GM12878 (cell line): ENCODE results near the gene MRGPRE. TPM values are rescaled to one million over a fixed set of nuclear protein-coding genes. Genes with fewer than 3 reads are reported as not detected.

Source experiments
- ATAC-seq: fragments of 200-7000 bp; cut with Tn5 transposase; 3 replicates; pipeline ENCODE4 v1.9.1; 2020; ENCODE audit warnings: mild to moderate bottlenecking, moderate library complexity
- BruUV-seq: library from RNA; stranded (reverse); fragments of 400-500 nt; replicated peaks from 2 replicates; lab custom pipeline; 2021; lab: Mats Ljungman, UMichigan
- CTCF ChIA-PET: fragments of 300-600 bp; sonication (Branson Sonifier 250); formaldehyde crosslinking; extraction: SDS; loops from one replicate; lab custom pipeline; 2021; ENCODE audit warnings: inconsistent platforms; lab: Yijun Ruan, JAX
- POLR2A ChIA-PET: fragments of 350-600 bp; formaldehyde crosslinking; extraction: SDS; loops from one replicate; lab custom pipeline; 2021; ENCODE audit warnings: inconsistent platforms; lab: Charles Lee
- RAD21 ChIA-PET: fragments of 300-600 bp; sonication (Branson Sonifier 250); formaldehyde crosslinking; loops from one replicate; lab custom pipeline; 2023; ENCODE audit warnings: antibody characterized with exemption; ENCODE audit not compliant: unreplicated experiment; lab: Charles Lee
- SMC1A ChIA-PET: fragments of 300-600 bp; sonication (Branson Sonifier 250); formaldehyde crosslinking; loops from one replicate; lab custom pipeline; 2023; ENCODE audit not compliant: unreplicated experiment, uncharacterized antibody; lab: Charles Lee
- DNase-seq: peaks from one replicate; pipeline ENCODE4 v3.0.0-alpha.2; 2011; ENCODE audit warnings: low read depth, low spot score
- FAIRE-seq: peaks from 3 replicates; lab custom pipeline; 2011; peaks lifted over from hg19 to GRCh38; lab: Jason Lieb, UNC
- H2AFZ ChIP-seq: 2 replicates; pipeline ENCODE4 v1.6.0; 2011; ENCODE audit warnings: low read depth, low read length, control low read depth; ENCODE audit not compliant: control insufficient read depth
- H3K27ac ChIP-seq: 2 replicates; pipeline ENCODE4 v1.5.1; 2011; ENCODE audit warnings: control low read depth; ENCODE audit not compliant: control insufficient read depth, insufficient read depth
- H3K27me3 ChIP-seq, 2 experiments: replicated peaks in 1 of 2; 2 replicates each; pipeline versions ENCODE4 v1.6.0 to v1.6.1; 2011; ENCODE audit warnings: low read length in 1 of 2; ENCODE audit not compliant: control insufficient read depth in 2 of 2, insufficient read depth in 2 of 2
- H3K36me3 ChIP-seq, 2 experiments: 2 replicates each; pipeline ENCODE4 v1.5.1; 2011; ENCODE audit warnings: low read length in 1 of 2; ENCODE audit not compliant: control insufficient read depth in 2 of 2, insufficient read depth in 2 of 2
- H3K4me1 ChIP-seq: 2 replicates; pipeline ENCODE4 v1.6.1; 2011; ENCODE audit warnings: mild to moderate bottlenecking, low read length, moderate library complexity, mixed read lengths; ENCODE audit not compliant: control insufficient read depth, insufficient read depth
- H3K4me2 ChIP-seq: 2 replicates; pipeline ENCODE4 v1.6.0; 2011; ENCODE audit warnings: control low read depth; ENCODE audit not compliant: control insufficient read depth, insufficient read depth
- H3K4me3 ChIP-seq: fragments of 200-600 bp; sonication (generic); 2 replicates; pipeline ENCODE4 v1.5.1; 2016
- H3K79me2 ChIP-seq: 2 replicates; pipeline ENCODE4 v1.6.0; 2011; ENCODE audit warnings: low read length; ENCODE audit not compliant: control insufficient read depth, insufficient read depth
- H3K9ac ChIP-seq: 2 replicates; pipeline ENCODE4 v1.8.0; 2011; ENCODE audit warnings: low read length, control low read depth, mixed read lengths; ENCODE audit not compliant: control insufficient read depth, insufficient read depth
- H3K9me3 ChIP-seq: replicated peaks from 3 replicates; pipeline ENCODE4 v1.5.1; 2011; ENCODE audit warnings: mild to moderate bottlenecking, low read length; ENCODE audit not compliant: control insufficient read depth, insufficient read depth
- H4K20me1 ChIP-seq: 2 replicates; pipeline ENCODE4 v1.6.0; 2011; ENCODE audit not compliant: control insufficient read depth, insufficient read depth
- CEBPZ ChIP-seq: fragments of 150-350 bp; IDR thresholded peaks from 2 replicates; pipeline ENCODE4 v1.6.1; 2016; ENCODE audit warnings: low read depth, low read length
- HDAC2 ChIP-seq: fragments of 200-600 bp; sonication (generic); IDR thresholded peaks from 2 replicates; pipeline ENCODE4 v1.6.1; 2017
- IKZF1 ChIP-seq: fragments of 450-650 bp; conservative IDR thresholded peaks from 2 replicates; pipeline ENCODE4 v1.6.1; 2017; ENCODE audit warnings: antibody characterized with exemption, mild to moderate bottlenecking
- NFXL1 ChIP-seq: fragments of 450-650 bp; IDR thresholded peaks from 2 replicates; pipeline ENCODE4 v1.6.1; 2017; ENCODE audit warnings: antibody characterized with exemption, mild to moderate bottlenecking, borderline replicate concordance
- NR2F1 ChIP-seq: fragments of 450-650 bp; conservative IDR thresholded peaks from 2 replicates; pipeline ENCODE4 v1.6.1; 2017; ENCODE audit warnings: mild to moderate bottlenecking
- TARDBP ChIP-seq: IDR thresholded peaks from 2 replicates; pipeline ENCODE4 v1.6.1; 2016; ENCODE audit warnings: borderline replicate concordance
- YBX1 ChIP-seq: fragments of 450-650 bp; IDR thresholded peaks from 2 replicates; pipeline ENCODE4 v1.6.1; 2016; ENCODE audit warnings: antibody characterized with exemption
- ZBTB11 ChIP-seq: fragments of 450-650 bp; formaldehyde crosslinking; IDR thresholded peaks from 2 replicates; pipeline ENCODE4 v1.5.0; 2022; ENCODE audit warnings: mild to moderate bottlenecking, missing genetic modification characterization
- ZNF622 ChIP-seq: fragments of 450-650 bp; IDR thresholded peaks from 2 replicates; pipeline ENCODE4 v1.6.1; 2017; ENCODE audit warnings: mild to moderate bottlenecking, inconsistent platforms
- WGBS: methylation state at CpG from one replicate; pipeline ENCODE4 v1.1.6; 2016; ENCODE audit warnings: low lambda C conversion rate; ENCODE audit not compliant: insufficient replicate concordance, insufficient coverage; ENCODE audit errors: missing lambda C conversion rate; 5-methylcytosine and 5-hydroxymethylcytosine counted together
- in situ Hi-C: fragments of 300-500 bp; cut with MboI; formaldehyde crosslinking; loops from 9 replicates; pipeline ENCODE4 v1.14.3; 2018; ENCODE audit warnings: mixed read lengths
- intact Hi-C: fragments of 100-400 bp; cut with micrococcal nuclease; formaldehyde crosslinking; loops from one replicate; pipeline ENCODE4 v1.14.2; 2022; ENCODE audit not compliant: unreplicated experiment
- polyA plus RNA-seq, 11 experiments: library from polyadenylated mRNA; depleted of rRNA in 4 of 11; unstranded in 6 of 11; stranded (reverse) in 5 of 11; fragments of >200 nt; fragmentation: Nextera tagmentation in 4 of 11; fragmentation: Illumina TruSeq in 1 of 11; extraction: Ambion mirVana in 4 of 11; extraction: Trizol in 1 of 11; gene quantifications; 1 replicate in 1 of 11; 2 replicates in 10 of 11; pipeline versions ENCODE4 v1.2.1 to v1.2.3, GENCODE V29; 2011 to 2016; ENCODE audit warnings: inconsistent platforms in 2 of 11, missing spikeins in 2 of 11, low read depth in 1 of 11
- total RNA-seq, 4 experiments: library from RNA; depleted of rRNA in 3 of 4; stranded (reverse); fragments of >200 nt in 3 of 4; fragmentation: Illumina TruSeq in 1 of 4; extraction: Trizol in 1 of 4; gene quantifications; 2 replicates each; pipeline versions ENCODE4 v1.2.1 to v1.2.3, GENCODE V29; 2013 to 2021

The MRGPRE gene
- total and polyA plus RNA-seq, 10 of the 15 experiments (the other 5 are each of a cell fraction or from before 2014, with no cell fraction given), result 0.34 TPM; not detected in 9

- Histone ChIP-seq H3K27ac (no peak overlapping the region), H2AFZ (no peak overlapping the region), H3K9ac (no peak overlapping the region), H3K36me3 (no peaks in the 10 kb centered on the region), H3K9me3 (no peaks in the 10 kb centered on the region), H3K27me3 (no peaks in the 10 kb centered on the region; a peak in 2 of 4 replicates), H3K79me2 (no peaks in the 10 kb centered on the region), H3K4me1 (no peaks in the 10 kb centered on the region), H4K20me1 (no peaks in the 10 kb centered on the region), H3K4me3 (no peak overlapping the region), H3K4me2 (no peak overlapping the region)
- WGBS, result 26% methylated on average over 2 of the region's 2 CpGs
- SMC1A ChIA-PET, result no interaction called here
- ATAC-seq (no peak), DNase-seq (no peak), FAIRE-seq (no peak)
- no peak for TF ChIP-seq NFXL1
- TF ChIP-seq HDAC2, result no peak
- no peak for TF ChIP-seq IKZF1
- TF ChIP-seq ZBTB11 (CRISPR knock-in tag), result no peak
- TF ChIP-seq CEBPZ, result no peak
- TF ChIP-seq YBX1, result no peak
- TF ChIP-seq NR2F1, result no peak
- TF ChIP-seq ZNF622, result no peak
- TF ChIP-seq TARDBP, result no peak
- POLR2A ChIA-PET, result no interaction called here
- RAD21 ChIA-PET, result no interaction called here
- CTCF ChIA-PET, result no interaction called here
- intact Hi-C loops, result loop anchor here (10.0 kb wide), 1 partner anchor 178 kb away; no protein-coding TSS in a partner anchor
- in situ Hi-C loops, result no loop called here
- no TSS peak for BruUV-seq
These were observed 4.9 kb upstream of the MRGPRE start for GRCh38 chr11:3237119-3237518.
